ENCODE results near the gene SLC22A23.

The SLC22A23 gene

DNA sequence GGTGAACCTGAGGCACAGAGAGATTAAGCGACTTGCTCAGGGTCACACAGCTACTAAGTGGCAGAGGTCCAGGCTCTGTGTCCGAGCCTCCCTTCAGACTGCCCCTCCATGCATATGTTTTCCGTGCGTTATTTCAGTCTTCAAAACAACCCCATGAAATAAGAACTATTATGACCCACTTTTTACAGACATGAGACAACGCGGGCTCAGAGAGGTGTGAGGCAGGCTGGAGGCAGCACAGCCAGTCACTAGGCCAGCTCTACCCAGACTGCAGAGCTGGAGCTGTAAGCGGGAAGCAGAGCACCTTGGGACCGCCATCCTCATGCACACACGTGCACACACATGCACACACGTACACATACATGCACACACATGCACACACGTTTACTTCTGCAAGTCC lies 135.8 kb downstream of the SLC22A23 start:
- TF ChIP-seq TEAD4 (IDR thresholded peaks at IDR 0.05): no peak
- TF ChIP-seq FOXM1 (IDR thresholded peaks at IDR 0.05; ENCODE audit: borderline replicate concordance, low read depth): no peak

DNA sequence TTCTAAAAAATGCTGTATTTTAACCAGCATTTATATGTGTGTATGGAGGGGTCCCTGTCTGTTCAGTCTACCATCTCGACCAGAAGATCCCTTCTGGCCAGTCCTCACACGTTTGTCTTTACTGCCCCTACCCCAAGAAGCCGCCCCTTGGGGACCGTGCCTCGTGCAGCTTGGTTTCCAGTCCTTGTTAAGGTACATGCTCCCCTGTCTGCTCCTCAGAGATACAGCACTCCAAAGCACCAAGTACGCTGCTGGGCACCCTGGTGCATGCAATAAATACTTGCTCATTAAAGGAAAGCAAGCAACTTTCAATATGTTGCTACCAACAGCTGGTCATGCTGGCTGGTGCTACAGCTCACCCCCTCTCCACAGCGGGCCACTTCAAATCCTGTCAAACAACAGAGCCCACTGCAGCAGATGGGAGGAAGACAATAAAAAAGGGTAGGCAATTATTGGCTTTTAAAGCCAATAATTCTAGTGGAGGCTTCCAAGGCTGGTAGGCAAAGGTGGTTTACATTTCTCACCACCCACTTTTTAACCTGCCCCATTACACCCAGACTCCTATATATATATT lies 136.5 kb downstream of the SLC22A23 start:
- no peak for TF ChIP-seq CEBPB (IDR thresholded peaks at IDR 0.05)
- TF ChIP-seq CREB1 (IDR thresholded peaks at IDR 0.05; ENCODE audit: low read depth): no peak
- TF ChIP-seq, protein P1, sequence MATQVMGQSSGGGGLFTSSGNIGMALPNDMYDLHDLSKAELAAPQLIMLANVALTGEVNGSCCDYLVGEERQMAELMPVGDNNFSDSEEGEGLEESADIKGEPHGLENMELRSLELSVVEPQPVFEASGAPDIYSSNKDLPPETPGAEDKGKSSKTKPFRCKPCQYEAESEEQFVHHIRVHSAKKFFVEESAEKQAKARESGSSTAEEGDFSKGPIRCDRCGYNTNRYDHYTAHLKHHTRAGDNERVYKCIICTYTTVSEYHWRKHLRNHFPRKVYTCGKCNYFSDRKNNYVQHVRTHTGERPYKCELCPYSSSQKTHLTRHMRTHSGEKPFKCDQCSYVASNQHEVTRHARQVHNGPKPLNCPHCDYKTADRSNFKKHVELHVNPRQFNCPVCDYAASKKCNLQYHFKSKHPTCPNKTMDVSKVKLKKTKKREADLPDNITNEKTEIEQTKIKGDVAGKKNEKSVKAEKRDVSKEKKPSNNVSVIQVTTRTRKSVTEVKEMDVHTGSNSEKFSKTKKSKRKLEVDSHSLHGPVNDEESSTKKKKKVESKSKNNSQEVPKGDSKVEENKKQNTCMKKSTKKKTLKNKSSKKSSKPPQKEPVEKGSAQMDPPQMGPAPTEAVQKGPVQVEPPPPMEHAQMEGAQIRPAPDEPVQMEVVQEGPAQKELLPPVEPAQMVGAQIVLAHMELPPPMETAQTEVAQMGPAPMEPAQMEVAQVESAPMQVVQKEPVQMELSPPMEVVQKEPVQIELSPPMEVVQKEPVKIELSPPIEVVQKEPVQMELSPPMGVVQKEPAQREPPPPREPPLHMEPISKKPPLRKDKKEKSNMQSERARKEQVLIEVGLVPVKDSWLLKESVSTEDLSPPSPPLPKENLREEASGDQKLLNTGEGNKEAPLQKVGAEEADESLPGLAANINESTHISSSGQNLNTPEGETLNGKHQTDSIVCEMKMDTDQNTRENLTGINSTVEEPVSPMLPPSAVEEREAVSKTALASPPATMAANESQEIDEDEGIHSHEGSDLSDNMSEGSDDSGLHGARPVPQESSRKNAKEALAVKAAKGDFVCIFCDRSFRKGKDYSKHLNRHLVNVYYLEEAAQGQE (IDR thresholded peaks at IDR 0.05; ENCODE audit: low read depth): no peak
- TF ChIP-seq FOXM1 (IDR thresholded peaks at IDR 0.05; ENCODE audit: borderline replicate concordance, low read depth): no peak
- TF ChIP-seq ZBTB7A (IDR thresholded peaks at IDR 0.05; ENCODE audit: low read depth): no peak
- TF ChIP-seq, protein P2, sequence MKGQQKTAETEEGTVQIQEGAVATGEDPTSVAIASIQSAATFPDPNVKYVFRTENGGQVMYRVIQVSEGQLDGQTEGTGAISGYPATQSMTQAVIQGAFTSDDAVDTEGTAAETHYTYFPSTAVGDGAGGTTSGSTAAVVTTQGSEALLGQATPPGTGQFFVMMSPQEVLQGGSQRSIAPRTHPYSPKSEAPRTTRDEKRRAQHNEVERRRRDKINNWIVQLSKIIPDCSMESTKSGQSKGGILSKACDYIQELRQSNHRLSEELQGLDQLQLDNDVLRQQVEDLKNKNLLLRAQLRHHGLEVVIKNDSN (IDR thresholded peaks at IDR 0.05): no peak
- no peak for TF ChIP-seq TCF12 (IDR thresholded peaks at IDR 0.05; ENCODE audit: low read depth)
- TF ChIP-seq, protein P3, sequence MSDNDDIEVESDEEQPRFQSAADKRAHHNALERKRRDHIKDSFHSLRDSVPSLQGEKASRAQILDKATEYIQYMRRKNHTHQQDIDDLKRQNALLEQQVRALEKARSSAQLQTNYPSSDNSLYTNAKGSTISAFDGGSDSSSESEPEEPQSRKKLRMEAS (IDR thresholded peaks at IDR 0.05): no peak
- TF ChIP-seq YY1 (IDR thresholded peaks at IDR 0.05; ENCODE audit: low read depth): no peak
- no peak for TF ChIP-seq RAD21 (IDR thresholded peaks at IDR 0.05; ENCODE audit: low read depth)
- TF ChIP-seq NFIC (IDR thresholded peaks at IDR 0.05): no peak
- no peak for TF ChIP-seq TAF1 (IDR thresholded peaks at IDR 0.05; ENCODE audit: low read depth)
- TF ChIP-seq TEAD4 (IDR thresholded peaks at IDR 0.05): no peak
- no peak for TF ChIP-seq EGR1 (IDR thresholded peaks at IDR 0.05)
- no peak for TF ChIP-seq EP300 (IDR thresholded peaks at IDR 0.05; ENCODE audit: borderline replicate concordance)

DNA sequence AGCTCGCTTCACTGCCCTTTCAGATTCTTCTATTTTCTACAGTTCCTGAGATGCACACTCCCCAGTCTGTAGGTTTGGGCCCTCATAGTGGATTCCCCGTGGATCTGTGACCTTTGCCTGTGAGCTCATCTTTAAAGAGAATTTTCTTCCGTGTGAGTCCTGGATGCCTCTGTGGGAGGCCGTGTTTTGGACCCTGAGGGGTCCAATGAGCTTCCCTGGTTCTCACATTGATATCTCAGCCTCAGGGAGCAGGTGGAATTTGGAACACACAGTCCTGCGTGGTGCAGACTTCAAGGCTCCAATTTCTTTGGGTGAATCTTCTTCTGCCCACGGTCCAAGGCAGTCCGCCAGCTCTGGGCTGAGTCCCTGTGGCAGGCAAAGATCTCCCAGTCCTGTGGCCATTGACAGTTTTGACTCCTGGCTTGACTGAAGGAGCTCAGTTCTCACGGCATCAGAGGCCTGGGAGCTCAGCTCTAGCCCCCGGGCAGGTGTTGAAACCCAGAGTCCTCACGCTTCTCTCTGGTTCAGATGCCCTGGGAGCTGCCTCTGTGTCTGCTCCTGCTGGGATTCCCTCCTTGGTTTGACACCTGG lies 137.1 kb downstream of the SLC22A23 start:
- no peak for TF ChIP-seq TCF12 (IDR thresholded peaks at IDR 0.05; ENCODE audit: low read depth)
- no peak for TF ChIP-seq ZBTB7A (IDR thresholded peaks at IDR 0.05; ENCODE audit: low read depth)
- TF ChIP-seq, protein P2 (IDR thresholded peaks at IDR 0.05): no peak
- no peak for TF ChIP-seq EGR1 (IDR thresholded peaks at IDR 0.05)
- TF ChIP-seq TAF1 (IDR thresholded peaks at IDR 0.05; ENCODE audit: low read depth): no peak
- TF ChIP-seq, protein P3 (IDR thresholded peaks at IDR 0.05): no peak
- no peak for TF ChIP-seq TEAD4 (IDR thresholded peaks at IDR 0.05)
- no peak for TF ChIP-seq EP300 (IDR thresholded peaks at IDR 0.05; ENCODE audit: borderline replicate concordance)
- TF ChIP-seq FOXM1 (IDR thresholded peaks at IDR 0.05; ENCODE audit: borderline replicate concordance, low read depth): no peak
- no peak for TF ChIP-seq CREB1 (IDR thresholded peaks at IDR 0.05; ENCODE audit: low read depth)
- TF ChIP-seq YY1 (IDR thresholded peaks at IDR 0.05; ENCODE audit: low read depth): no peak
- no peak for TF ChIP-seq CEBPB (IDR thresholded peaks at IDR 0.05)
- TF ChIP-seq NFIC (IDR thresholded peaks at IDR 0.05): no peak
- TF ChIP-seq RAD21 (IDR thresholded peaks at IDR 0.05; ENCODE audit: low read depth): no peak
- TF ChIP-seq, protein P1 (IDR thresholded peaks at IDR 0.05; ENCODE audit: low read depth): no peak

DNA sequence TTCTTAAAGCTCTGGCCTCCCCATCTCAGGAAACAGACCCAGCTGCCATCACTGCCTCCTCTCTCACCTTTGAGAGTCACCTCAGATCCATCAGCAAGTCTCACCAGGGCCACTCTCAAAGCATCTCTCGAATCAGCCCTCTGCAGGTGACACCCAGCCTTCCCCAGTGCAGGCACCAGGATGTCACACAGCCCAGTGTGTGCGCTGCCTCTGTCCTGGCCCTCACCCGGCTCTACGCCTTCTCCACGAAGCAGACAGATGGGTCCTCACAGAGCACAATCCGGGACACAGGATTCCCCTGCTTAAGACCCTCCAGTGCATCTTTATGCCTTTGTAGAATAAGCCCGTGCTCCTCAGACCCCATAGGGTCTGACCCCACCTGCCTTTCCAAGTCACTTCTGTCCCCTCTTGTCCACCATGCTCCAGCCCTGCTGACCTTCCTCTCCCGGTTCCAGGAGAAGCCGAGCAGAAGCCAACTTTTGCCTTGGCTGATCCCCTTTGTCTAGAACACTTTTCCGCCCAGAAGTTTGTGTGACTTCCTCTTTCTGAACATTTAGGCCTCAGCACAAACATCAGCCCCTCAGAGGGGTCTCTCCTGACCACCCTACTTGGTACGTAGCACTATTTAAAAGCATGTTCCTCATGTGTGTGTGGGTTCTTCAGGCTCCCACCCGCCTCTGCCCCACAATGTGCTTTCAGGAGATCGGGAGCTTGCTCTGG lies 137.9 kb downstream of the SLC22A23 start:
- TF ChIP-seq CEBPB (IDR thresholded peaks at IDR 0.05) (no peak), CREB1 (IDR thresholded peaks at IDR 0.05; ENCODE audit: low read depth) (no peak), ZBTB7A (IDR thresholded peaks at IDR 0.05; ENCODE audit: low read depth) (no peak), YY1 (IDR thresholded peaks at IDR 0.05; ENCODE audit: low read depth) (no peak), TCF12 (IDR thresholded peaks at IDR 0.05; ENCODE audit: low read depth) (no peak)
- TF ChIP-seq, protein P2 (IDR thresholded peaks at IDR 0.05): no peak

DNA sequence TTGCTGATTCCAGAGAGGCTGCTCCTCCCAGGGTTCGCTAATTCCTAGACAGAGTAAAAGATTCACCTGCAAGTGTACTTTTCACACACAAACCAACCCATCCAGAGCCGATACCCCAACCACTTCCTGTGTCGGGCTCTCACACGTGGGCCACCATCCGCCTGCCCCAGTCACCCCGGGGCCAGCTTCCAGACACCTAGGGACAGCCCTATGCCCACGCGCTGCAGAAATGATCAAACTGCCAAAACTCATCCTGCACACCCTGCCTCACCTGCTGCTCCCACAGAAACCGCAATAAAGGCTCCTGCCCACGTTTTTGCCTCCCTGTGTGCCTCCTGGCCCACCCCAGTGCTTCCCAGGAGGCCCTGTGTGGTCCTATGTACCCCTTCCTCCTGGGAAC lies 138.6 kb downstream of the SLC22A23 start:
- TF ChIP-seq RAD21 (IDR thresholded peaks at IDR 0.05; ENCODE audit: low read depth) (no peak), YY1 (IDR thresholded peaks at IDR 0.05; ENCODE audit: low read depth) (no peak), ZBTB7A (IDR thresholded peaks at IDR 0.05; ENCODE audit: low read depth) (no peak), TEAD4 (IDR thresholded peaks at IDR 0.05) (no peak), TCF12 (IDR thresholded peaks at IDR 0.05; ENCODE audit: low read depth) (no peak), NFIC (IDR thresholded peaks at IDR 0.05) (no peak), CEBPB (IDR thresholded peaks at IDR 0.05) (no peak), TAF1 (IDR thresholded peaks at IDR 0.05; ENCODE audit: low read depth) (no peak)
- TF ChIP-seq, protein P2 (IDR thresholded peaks at IDR 0.05): no peak
- TF ChIP-seq, protein P1 (IDR thresholded peaks at IDR 0.05; ENCODE audit: low read depth): no peak
